ENCODE measurements around the gene IZUMO2. TPM values are rescaled to one million over a fixed set of nuclear protein-coding genes. Genes with fewer than 3 reads are reported as not detected.

The IZUMO2 gene
- total RNA-seq, 6 experiments from 2014 or later, result not detected

- Histone ChIP-seq H3K36me3 (no peaks in the 10 kb centered on the region), H3K27ac (peak within 1 kb of the TSS; percentile 76 to 85 (median 80))
- WGBS (ENCODE audit: insufficient coverage, low coverage, low lambda C conversion rate, missing lambda C conversion rate), result 3% methylated on average over 31 of the region's 78 CpGs
These were observed 40.4 kb upstream of the IZUMO2 start, which contains the start of gene MYH14 for GRCh38 chr19:50203281-50204080. Gene MYH14, plus strand, starts transcription at chr19:50203622. Its CDS starts 6,744 bp downstream, at chr19:50210366.

GRCh38 chr19:50202962-50203280 lies 39.8 kb upstream of the IZUMO2 start:
- intact Hi-C loops (cut with DNase I), result no loop called here
- Histone ChIP-seq H3K27me3 (no peaks in the 10 kb centered on the region), H3K27ac (no peak overlapping the region), H3K9me3 (no peaks in the 10 kb centered on the region), H3K4me3 (peak overlapping the region; percentile 61 to 76 (median 67)), H3K36me3 (no peaks in the 10 kb centered on the region), H3K4me1 (peaks cover 0 to 21% (median 7%) of the 10 kb centered on the region in 4 donors)
- no peak for DNase-seq
- WGBS (ENCODE audit: insufficient coverage, low coverage, low lambda C conversion rate, missing lambda C conversion rate), result 38% methylated on average over 4 of the region's 18 CpGs
- no peak for ATAC-seq
- TF ChIP-seq POLR2A (IDR thresholded peaks at IDR 0.05) (no peak), CTCF (IDR thresholded peaks at IDR 0.05) (no peak)

More at GRCh38 chr19:50203281-50204080, 40.4 kb upstream of the IZUMO2 start, which contains the start of gene MYH14:
- Histone ChIP-seq H3K9me3 (no peaks in the 10 kb centered on the region), H3K4me3 (peak within 1 kb of the TSS; percentile 61 to 76 (median 67)), H3K27me3 (no peaks in the 10 kb centered on the region), H3K4me1 (peaks cover 0 to 19% (median 7%) of the 10 kb centered on the region in 4 donors)
- intact Hi-C loops (cut with DNase I), result no loop called here
- DNase-seq (peak; percentile 93 to 96 (median 95)), ATAC-seq (peak; percentile 83 to 90 (median 87))
- TF ChIP-seq CTCF (IDR thresholded peaks at IDR 0.05), result peak in 2 of 4 donors; percentile 13 to 27
- TF ChIP-seq POLR2A (IDR thresholded peaks at IDR 0.05), result peak; percentile 83

GRCh38 chr19:50202386-50202785 lies 39.3 kb upstream of the IZUMO2 start:
- Histone ChIP-seq H3K9me3 (no peaks in the 10 kb centered on the region), H3K36me3 (no peaks in the 10 kb centered on the region), H3K27ac (no peak overlapping the region), H3K4me1 (peaks cover 0 to 21% (median 7%) of the 10 kb centered on the region in 4 donors), H3K27me3 (no peaks in the 10 kb centered on the region), H3K4me3 (no peak overlapping the region)
- DNase-seq (no peak), ATAC-seq (no peak)
- TF ChIP-seq CTCF (IDR thresholded peaks at IDR 0.05), result no peak
- TF ChIP-seq POLR2A (IDR thresholded peaks at IDR 0.05), result no peak
- intact Hi-C loops (cut with DNase I), result no loop called here
- WGBS (ENCODE audit: insufficient coverage, low coverage, low lambda C conversion rate, missing lambda C conversion rate), result 100% methylated on average over 1 of the region's 3 CpGs

- no peak overlapping the region for H3K27ac ChIP-seq
- TF ChIP-seq CTCF (IDR thresholded peaks at IDR 0.05) (no peak), POLR2A (IDR thresholded peaks at IDR 0.05) (no peak)
- H3K27me3 ChIP-seq, result no peaks in the 10 kb centered on the region
- no peaks in the 10 kb centered on the region for H3K36me3 ChIP-seq
- DNase-seq (no peak), ATAC-seq (no peak)
- peaks cover 0 to 8% (median 3%) of the 10 kb centered on the region in 4 donors for H3K4me1 ChIP-seq
- intact Hi-C loops (cut with DNase I), result no loop called here
- no peaks in the 10 kb centered on the region for H3K9me3 ChIP-seq
- no peak overlapping the region for H3K4me3 ChIP-seq
- 0% methylated on average over 5 of the region's 5 CpGs for WGBS (ENCODE audit: insufficient coverage, low coverage, low lambda C conversion rate, missing lambda C conversion rate)
These were observed 36.1 kb upstream of the IZUMO2 start for GRCh38 chr19:50199259-50199555.

Data from right lobe of liver (tissue), 6 donors.